HEK293 (cell line): ENCODE results near the gene SPART.

Experiments
- ZNF394 ChIP-seq: fragments of 450-650 bp; formaldehyde crosslinking; IDR thresholded peaks from 2 replicates; pipeline ENCODE4 v1.5.1; 2016; ENCODE audit warnings: missing biosample characterization, missing genetic modification characterization, mild to moderate bottlenecking, moderate library complexity, borderline replicate concordance
- ZNF426 ChIP-seq: fragments of 450-650 bp; formaldehyde crosslinking; IDR thresholded peaks from 2 replicates; pipeline ENCODE4 v1.5.1; 2017; ENCODE audit warnings: missing biosample characterization, missing genetic modification characterization, mild to moderate bottlenecking, inconsistent platforms, moderate library complexity
- ZNF473 ChIP-seq: fragments of 450-650 bp; formaldehyde crosslinking; IDR thresholded peaks from 2 replicates; pipeline ENCODE4 v1.5.1; 2017; ENCODE audit warnings: missing biosample characterization, missing genetic modification characterization
- ZNF626 ChIP-seq: fragments of 450-650 bp; sonication (Bioruptor Pico); formaldehyde crosslinking; IDR thresholded peaks from 2 replicates; pipeline ENCODE4 v1.5.1; 2018; ENCODE audit warnings: missing biosample characterization, missing genetic modification characterization, inconsistent platforms
- TF ChIP-seq, protein P1 (sequence below): fragments of 450-650 bp; formaldehyde crosslinking; IDR thresholded peaks from 2 replicates; pipeline ENCODE4 v1.5.1; 2016; ENCODE audit warnings: missing biosample characterization, missing genetic modification characterization
- TF ChIP-seq, protein P2 (sequence below): fragments of 450-650 bp; formaldehyde crosslinking; IDR thresholded peaks from 2 replicates; pipeline ENCODE4 v1.5.1; 2016; ENCODE audit warnings: missing biosample characterization, missing genetic modification characterization
- TF ChIP-seq, protein P3 (sequence below): fragments of 450-650 bp; IDR thresholded peaks from 2 replicates; pipeline ENCODE4 v1.5.1; 2018; ENCODE audit warnings: missing biosample characterization, missing genetic modification characterization

DNA sequence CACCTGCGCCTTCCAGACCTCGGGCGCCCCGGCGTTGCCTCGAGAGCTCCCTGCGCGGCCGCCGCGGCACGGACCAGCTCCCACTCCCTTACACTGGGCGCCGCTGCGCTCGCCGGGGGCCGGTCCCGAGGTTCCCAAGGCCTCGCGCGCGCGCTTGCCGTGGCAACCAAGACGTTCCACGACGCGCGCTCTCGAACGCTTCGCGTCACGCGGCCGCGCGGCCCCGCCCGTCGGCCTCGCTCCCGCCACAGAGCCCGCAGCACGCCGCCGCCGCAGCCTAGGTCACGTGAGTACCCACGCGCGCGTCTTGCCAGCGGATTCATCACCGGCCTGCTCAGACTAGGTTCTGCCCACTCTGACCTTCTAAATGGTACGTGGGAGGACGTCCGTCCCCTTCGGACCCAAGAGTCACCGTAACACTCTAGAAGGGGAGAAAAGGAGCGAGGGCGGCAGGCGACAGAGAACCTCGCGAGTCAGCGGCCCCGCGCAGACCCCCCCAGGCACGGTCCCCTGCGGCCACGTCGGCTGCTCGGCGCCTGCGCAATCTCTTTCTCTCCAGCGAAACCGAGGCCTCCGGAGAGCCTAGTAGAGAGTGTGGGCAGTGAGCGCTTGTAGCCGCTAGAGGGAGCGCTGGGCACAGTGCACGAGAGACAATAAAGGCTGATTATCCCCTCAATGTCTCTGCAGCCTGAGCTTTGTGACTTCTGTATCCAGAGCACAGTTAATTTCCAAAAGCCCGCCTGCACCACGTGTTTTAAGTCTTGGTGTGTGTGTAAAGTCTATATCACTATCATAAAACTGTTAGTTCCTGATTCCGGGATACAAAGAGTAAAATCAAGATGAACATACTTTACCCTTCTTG lies at the start of gene SPART:
- TF ChIP-seq, protein P1, sequence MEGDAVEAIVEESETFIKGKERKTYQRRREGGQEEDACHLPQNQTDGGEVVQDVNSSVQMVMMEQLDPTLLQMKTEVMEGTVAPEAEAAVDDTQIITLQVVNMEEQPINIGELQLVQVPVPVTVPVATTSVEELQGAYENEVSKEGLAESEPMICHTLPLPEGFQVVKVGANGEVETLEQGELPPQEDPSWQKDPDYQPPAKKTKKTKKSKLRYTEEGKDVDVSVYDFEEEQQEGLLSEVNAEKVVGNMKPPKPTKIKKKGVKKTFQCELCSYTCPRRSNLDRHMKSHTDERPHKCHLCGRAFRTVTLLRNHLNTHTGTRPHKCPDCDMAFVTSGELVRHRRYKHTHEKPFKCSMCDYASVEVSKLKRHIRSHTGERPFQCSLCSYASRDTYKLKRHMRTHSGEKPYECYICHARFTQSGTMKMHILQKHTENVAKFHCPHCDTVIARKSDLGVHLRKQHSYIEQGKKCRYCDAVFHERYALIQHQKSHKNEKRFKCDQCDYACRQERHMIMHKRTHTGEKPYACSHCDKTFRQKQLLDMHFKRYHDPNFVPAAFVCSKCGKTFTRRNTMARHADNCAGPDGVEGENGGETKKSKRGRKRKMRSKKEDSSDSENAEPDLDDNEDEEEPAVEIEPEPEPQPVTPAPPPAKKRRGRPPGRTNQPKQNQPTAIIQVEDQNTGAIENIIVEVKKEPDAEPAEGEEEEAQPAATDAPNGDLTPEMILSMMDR (tag by site-specific recombination), result peak; percentile 85
- TF ChIP-seq, protein P2, sequence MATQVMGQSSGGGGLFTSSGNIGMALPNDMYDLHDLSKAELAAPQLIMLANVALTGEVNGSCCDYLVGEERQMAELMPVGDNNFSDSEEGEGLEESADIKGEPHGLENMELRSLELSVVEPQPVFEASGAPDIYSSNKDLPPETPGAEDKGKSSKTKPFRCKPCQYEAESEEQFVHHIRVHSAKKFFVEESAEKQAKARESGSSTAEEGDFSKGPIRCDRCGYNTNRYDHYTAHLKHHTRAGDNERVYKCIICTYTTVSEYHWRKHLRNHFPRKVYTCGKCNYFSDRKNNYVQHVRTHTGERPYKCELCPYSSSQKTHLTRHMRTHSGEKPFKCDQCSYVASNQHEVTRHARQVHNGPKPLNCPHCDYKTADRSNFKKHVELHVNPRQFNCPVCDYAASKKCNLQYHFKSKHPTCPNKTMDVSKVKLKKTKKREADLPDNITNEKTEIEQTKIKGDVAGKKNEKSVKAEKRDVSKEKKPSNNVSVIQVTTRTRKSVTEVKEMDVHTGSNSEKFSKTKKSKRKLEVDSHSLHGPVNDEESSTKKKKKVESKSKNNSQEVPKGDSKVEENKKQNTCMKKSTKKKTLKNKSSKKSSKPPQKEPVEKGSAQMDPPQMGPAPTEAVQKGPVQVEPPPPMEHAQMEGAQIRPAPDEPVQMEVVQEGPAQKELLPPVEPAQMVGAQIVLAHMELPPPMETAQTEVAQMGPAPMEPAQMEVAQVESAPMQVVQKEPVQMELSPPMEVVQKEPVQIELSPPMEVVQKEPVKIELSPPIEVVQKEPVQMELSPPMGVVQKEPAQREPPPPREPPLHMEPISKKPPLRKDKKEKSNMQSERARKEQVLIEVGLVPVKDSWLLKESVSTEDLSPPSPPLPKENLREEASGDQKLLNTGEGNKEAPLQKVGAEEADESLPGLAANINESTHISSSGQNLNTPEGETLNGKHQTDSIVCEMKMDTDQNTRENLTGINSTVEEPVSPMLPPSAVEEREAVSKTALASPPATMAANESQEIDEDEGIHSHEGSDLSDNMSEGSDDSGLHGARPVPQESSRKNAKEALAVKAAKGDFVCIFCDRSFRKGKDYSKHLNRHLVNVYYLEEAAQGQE (tag by site-specific recombination), result no peak
- no peak for TF ChIP-seq ZNF473 (tag by site-specific recombination)
- no peak for TF ChIP-seq ZNF626 (tag by site-specific recombination)
- no peak for TF ChIP-seq ZNF426 (tag by site-specific recombination)
- no peak; the same call in none of the 2 replicates for TF ChIP-seq ZNF394
- TF ChIP-seq, protein P3, sequence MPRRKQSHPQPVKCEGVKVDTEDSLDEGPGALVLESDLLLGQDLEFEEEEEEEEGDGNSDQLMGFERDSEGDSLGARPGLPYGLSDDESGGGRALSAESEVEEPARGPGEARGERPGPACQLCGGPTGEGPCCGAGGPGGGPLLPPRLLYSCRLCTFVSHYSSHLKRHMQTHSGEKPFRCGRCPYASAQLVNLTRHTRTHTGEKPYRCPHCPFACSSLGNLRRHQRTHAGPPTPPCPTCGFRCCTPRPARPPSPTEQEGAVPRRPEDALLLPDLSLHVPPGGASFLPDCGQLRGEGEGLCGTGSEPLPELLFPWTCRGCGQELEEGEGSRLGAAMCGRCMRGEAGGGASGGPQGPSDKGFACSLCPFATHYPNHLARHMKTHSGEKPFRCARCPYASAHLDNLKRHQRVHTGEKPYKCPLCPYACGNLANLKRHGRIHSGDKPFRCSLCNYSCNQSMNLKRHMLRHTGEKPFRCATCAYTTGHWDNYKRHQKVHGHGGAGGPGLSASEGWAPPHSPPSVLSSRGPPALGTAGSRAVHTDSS, result no peak
